Uterus (tissue), 2 donors: Measurements from ENCODE around the gene PHLPP1.

Experiments
- CTCF ChIP-seq, 4 experiments: fragments of 200-600 bp in 2 of 4; fragments of 450-650 bp in 2 of 4; sonication (generic) in 2 of 4; IDR thresholded peaks; one replicate each; pipeline ENCODE4 v1.5.1; 2016 to 2019; ENCODE audit warnings: antibody characterized with exemption in 4 of 4, mild to moderate bottlenecking in 2 of 4, moderate library complexity in 1 of 4
- POLR2A ChIP-seq, 2 donors: fragments of 450-650 bp; IDR thresholded peaks; one replicate each; pipeline ENCODE4 v1.6.1; 2016; ENCODE audit warnings: antibody characterized with exemption in 2 of 2, mild to moderate bottlenecking in 1 of 2, moderate library complexity in 1 of 2

- no peak for TF ChIP-seq POLR2A (IDR thresholded peaks at IDR 0.05)
- TF ChIP-seq CTCF (IDR thresholded peaks at IDR 0.05), result no peak
Measured at GRCh38 chr18:62933261-62933887, 218.0 kb downstream of the PHLPP1 start.
